NCI-H2196 (cell line): ENCODE data around the gene RTKN2.

Source experiments
- DNase-seq: peaks from one replicate; lab custom pipeline; 2025; ENCODE audit not compliant: unreplicated experiment; lab: John Stamatoyannopoulos, UW

RTKN2 gene

GRCh38 chr10:62230344-62231121 lies 38.1 kb downstream of the RTKN2 start:
- no peak for DNase-seq

- no peak for DNase-seq
Measured at GRCh38 chr10:62225362-62225761, 43.3 kb downstream of the RTKN2 start.

- no peak for DNase-seq
Measured at GRCh38 chr10:62224606-62225005, 44.0 kb downstream of the RTKN2 start.

GRCh38 chr10:62217683-62218082 lies 51.0 kb downstream of the RTKN2 start:
- DNase-seq: no peak

GRCh38 chr10:62214364-62214874 lies 54.2 kb downstream of the RTKN2 start:
- DNase-seq: no peak

- DNase-seq: no peak
Measured at GRCh38 chr10:62205750-62206399, 62.8 kb downstream of the RTKN2 start.

GRCh38 chr10:62199584-62199983 lies 69.1 kb downstream of the RTKN2 start:
- no peak for DNase-seq

- no peak for DNase-seq
Measured at GRCh38 chr10:62196528-62196927, 72.1 kb downstream of the RTKN2 start.

GRCh38 chr10:62195675-62195926 lies 73.0 kb downstream of the RTKN2 start:
- no peak for DNase-seq

GRCh38 chr10:62194924-62195674 lies 73.5 kb downstream of the RTKN2 start:
- DNase-seq: no peak

- no peak for DNase-seq
Measured at GRCh38 chr10:62193479-62193878, 75.2 kb downstream of the RTKN2 start.

GRCh38 chr10:62189131-62189530 lies 79.5 kb downstream of the RTKN2 start:
- no peak for DNase-seq

- DNase-seq: no peak
Measured at GRCh38 chr10:62188021-62188616, 80.5 kb downstream of the RTKN2 start.

- no peak for DNase-seq
Measured at GRCh38 chr10:62186999-62187675, 81.5 kb downstream of the RTKN2 start.

- no peak for DNase-seq
Measured at GRCh38 chr10:62185919-62186692, 82.5 kb downstream of the RTKN2 start.

- no peak for DNase-seq
Measured at GRCh38 chr10:62183857-62184795, 84.5 kb downstream of the RTKN2 start.

- DNase-seq: no peak
Measured at GRCh38 chr10:62183442-62183841, 85.2 kb downstream of the RTKN2 start.

- DNase-seq: no peak
Measured at GRCh38 chr10:62182595-62182994, 86.0 kb downstream of the RTKN2 start.

- DNase-seq: no peak
Measured at GRCh38 chr10:62182171-62182570, 86.5 kb downstream of the RTKN2 start.
